ENCODE results near the gene PTRHD1.

PTRHD1 gene

DNA sequence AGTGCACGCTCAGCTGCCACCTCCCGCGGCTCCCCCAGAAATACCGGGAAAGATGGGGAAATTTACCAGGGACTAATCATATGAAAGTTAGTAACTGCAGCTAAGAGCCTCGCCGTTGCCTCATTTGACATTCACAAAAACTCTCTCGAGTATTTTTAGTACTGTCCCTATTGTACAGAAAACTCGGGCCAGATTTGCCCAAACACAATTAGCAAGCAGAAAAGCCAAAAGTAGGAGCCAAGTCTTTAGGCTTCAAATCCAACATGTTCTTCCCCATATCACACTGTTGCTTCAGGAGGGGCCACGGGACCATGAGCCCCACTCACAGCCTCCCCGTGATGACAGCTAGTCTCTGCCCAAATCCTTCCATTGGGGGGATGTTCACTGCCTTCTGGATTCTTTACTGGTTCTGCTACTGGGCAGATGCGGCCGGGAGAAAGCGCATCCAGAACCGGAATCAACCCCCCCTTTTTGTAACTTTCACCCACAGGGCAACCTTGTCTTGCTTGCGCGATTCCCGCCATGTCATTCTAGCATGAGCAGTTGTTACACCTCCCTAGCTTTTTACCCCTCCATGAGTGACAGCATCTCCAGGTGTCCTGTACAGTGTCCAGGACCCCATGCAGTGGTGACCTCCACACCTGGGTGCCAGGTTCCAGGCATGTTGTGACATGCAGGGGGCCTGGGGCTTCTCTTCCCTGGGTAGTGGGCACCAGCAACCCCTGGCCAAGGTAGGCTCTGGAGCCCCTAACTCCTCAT, 35.2 kb upstream of the PTRHD1 start:
- DNase-seq: no peak

DNA sequence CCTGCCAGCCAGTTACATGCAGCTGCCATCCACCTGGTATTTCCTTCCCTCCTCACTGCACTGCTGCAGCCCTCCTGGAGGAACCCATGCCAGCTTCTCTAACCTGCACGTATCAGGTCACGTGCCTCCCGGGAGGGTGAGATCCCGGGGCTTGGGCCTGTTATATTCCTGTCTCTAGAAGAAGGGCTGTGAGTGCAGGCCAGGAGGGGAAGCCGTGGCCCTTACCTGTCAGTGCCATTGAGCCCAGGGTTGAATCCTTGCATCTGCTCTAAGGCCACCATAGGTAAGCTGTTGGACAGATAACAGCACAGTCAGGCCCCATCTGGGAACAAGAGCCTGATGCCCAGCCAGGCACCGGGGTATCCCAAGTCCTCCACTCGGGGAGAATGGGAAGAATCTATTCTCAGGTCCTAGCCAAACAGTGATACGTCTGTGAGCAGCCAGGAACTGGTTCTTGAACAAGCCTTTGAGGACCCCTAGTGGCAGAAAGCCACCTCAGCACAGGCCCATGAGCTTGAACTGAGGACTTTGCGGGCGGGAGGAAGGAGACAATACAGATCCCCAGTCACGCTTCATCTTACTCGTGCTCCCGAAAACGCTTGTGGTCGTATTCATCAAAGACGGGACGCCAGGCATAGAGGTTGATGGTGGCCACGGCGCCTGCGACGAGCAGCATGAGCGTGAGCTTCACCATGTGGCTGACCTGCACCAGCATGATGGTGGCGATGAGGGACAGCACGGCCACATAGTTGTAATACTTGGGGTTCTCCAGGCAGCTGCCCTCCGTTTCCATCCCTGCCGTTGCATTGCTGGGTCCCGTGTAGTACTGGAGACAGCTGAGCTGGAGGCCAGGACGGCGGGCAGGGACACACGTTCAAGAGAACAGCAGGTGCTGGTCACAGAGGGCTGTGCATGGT, 34.4 kb upstream of the PTRHD1 start:
- DNase-seq: peak; percentile 51

DNA sequence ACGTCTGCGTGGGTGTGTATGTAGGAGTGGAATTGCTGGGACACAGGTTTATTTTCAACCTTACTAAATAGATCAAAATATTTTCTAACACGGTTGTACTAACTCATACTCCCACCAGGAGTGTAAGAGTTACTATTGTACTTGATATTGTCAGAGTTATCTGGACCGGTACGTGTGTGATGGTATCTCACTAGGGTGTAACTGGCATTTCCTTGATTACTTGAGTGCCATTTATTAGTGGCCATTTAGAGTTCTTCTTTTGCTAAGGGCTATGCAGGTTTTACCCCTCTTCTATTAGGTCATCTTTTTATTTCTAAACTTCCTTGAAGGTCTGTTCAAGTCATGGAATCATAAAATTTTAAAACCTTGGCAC, 33.6 kb upstream of the PTRHD1 start:
- no peak for DNase-seq

DNA sequence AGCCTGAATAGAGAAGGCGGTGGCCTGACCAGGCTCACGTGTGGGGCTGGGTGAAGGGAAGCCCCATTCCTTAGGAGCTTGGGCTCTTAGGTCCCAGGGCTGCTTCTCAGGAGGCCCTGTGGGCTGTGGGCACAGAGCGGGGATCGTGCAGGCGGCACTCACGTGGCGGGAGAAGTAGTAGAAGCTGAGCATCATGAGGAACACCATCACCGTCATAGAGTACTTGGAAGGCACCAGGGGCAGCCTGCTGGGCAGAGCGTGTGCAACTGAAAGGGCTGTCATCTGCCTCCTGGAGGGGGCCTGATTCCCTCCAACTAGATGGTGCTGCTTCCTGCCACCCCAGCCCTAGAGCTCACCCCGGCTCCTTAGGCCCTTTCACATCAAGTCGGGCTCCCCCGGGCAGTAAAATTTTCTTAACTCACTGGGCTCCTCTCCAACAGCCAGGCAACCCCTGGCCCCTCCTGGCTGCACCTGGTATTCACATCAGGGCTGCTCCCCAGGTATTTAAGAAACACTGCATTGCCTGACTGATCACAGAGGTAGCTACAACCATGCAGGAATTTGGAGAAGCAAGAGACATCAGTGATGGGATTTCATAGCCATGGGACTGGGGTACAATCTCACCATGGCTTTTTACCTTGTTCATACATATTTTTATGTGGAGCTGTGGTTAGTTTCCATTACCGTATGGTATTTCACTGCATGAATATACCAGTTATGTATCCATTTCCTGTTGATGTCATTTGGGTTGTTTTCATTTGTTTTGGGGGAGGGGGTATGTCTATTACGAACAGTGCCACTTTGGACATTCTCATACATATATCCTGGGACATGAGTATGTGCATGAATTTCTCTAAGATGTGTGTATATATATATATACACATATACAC, 32.9 kb upstream of the PTRHD1 start:
- DNase-seq: no peak

DNA sequence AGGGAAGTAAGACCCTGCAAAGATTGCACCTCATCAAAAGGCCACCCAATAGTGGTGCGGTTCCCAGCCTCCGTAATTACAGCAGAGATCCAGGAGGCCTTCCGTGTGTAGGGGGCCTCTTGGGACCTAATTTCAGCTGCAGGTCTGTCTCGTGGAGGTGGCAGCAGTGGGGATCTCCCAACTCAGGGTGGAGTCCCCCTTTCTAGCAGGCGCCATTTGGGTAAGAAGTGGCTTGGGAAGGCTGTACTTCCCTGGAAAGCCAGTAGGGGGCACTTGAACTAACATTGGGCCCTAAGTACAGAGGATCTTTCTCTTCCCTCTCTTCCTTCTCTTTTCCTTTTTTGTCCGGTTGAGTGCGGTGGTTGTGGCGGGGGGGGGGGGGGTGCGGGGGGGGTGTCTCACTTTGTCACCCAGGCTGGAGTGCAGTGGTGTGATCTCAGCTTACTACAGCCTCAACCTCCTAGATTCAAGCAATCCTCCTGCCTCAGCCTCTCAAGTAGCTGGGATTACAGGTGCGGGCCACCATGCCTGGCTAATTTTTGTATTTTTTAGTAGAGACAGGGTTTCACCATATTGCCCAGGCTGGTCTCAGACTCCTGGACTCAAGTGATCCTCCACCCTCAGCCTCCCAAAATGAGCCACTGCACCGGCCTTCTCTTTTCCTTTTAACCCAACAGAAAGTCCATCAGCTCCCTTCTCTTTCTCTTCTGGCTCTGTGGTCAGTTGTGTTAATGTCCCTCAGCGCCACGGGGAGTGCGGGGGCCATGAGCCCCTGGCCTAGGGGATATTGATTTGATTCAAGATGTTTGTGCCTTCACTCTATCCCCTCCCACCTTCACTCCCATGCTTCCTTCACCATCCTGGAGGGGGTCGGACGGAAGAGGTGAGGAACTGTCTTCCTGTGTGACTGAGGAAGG, 32.0 kb upstream of the PTRHD1 start:
- DNase-seq: no peak

DNA sequence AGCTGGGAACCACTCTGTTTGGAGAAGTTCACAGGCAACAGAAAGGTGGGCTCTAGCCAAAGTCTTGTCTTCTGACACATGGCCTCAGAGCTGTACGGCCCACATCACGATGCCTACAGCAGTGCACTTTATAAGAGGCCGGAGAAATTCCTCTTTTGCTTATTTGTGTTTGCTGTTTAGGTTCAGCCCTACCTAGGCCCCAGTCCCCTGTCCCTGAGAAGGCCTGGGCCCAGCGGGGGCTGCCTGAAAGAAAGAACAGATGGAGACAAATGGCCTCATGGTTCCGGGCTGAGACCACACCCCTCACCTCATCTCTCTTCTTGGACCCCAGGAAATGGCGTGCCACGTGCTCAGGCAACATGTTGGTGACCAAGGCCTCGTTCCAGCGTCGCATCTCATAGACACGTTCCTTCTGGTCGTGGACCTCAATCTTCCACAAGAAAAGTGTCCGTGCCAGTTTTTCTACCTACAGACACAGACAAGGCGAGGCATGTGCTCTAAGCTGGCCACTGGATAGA, 30.9 kb upstream of the PTRHD1 start:
- DNase-seq: no peak

DNA sequence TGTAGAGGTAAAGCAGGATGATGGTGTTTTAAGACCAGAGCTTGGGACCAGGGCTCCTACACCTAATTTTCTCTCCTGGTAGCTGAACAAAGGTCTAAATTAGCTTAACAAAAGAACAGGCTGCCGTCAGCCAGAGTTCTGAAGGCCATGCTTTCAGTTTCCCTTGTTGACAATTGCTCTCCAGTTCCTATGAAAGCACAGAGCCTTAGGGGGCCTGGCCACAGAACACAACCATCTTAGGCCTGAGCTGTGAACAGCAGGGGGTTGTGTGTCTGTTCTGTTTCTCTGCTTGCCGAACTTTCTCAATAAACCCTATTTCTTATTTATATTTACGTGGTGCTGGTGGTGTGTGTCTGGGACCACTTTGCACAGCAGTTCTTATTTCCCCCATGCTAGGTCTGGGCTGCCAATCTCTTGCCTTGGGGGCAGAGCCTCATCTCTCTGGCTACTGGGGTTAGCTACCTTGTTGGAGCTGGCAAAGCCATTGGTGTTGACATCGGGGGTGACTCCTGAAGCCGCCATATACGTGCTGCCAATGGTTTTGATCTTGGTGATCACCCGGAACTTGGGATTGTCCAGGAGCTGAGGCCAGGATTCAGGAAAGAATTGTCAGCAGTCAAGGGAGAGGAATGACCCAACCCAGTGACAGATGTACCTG, 29.0 kb upstream of the PTRHD1 start:
- no peak for DNase-seq

DNA sequence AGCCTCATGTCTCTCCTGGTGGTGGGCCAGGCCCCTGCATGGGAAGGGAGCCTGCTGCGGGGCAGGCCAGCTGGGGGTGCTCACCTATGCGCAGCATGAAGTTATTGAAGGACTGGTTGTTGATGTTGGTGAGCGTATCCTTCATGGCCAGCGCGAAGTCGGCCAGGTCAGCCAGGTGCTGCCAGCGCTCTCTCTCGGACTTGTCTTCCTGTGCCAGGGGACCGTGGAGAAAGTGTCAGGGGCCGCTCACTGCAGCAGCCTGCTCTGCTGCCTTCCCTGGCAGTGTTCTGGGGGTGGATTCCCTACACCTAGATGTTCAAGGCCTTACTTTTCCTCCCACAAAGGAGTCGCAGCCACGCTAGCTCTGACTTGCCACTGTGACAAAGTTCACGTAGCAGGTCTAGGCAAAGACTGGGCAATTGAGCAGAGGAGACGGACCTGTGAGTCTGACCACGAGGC, 28.3 kb upstream of the PTRHD1 start:
- no peak for DNase-seq

DNA sequence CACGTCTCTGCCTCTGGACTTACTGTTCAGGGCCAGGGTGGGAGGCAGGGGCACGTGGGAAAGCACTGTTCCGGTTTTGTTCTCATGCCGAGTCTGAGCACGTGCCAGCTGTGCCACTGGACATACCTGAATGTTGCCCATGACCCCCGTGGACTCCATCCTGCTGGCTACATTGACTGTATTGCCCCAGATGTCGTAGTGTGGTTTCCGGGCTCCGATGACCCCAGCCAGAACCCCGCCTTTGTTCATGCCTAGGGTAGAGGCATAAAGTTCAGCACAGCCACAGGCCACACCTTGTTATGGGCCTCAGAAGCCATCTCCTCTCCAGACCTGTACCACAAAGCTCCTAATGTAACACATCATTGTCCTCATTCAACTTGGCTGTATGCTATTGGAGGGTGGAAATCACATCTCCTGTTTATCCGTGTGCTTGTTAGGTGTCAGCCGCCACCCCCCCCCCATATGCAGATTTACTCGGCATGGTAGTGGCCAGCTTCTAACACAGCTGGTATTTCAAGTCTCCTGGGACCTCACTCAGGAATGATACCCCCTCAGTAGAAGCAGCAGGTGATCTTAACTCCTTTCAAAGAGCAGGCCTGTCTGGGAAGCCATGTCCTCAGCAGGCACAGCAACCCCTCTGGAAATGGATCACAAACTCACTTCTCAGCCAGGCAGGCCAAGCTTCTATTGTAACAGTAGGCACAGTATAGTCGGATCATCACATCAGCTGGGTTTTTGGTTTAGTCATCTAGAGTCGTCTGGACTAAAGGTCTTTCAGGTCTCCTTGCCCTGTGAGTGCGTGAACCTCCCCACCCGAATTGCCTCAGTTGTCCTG, 27.6 kb upstream of the PTRHD1 start:
- no peak for DNase-seq

DNA sequence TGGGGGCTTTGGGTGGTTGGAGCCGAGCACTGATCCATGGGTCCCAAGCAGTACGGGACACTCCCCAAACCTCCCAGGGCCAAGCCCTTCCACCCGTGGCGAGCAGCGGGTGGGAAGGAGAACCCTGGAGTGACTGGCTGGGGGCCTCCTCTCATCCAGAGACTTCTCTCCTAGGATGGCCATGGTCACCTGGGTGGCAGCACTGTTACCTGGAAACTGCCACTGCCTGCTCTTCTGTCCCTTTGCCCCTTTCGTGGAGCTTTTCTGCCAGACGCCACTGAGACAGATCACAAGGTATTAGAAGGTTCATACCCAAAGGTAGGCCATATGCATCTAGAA, 27.0 kb upstream of the PTRHD1 start:
- no peak for DNase-seq

DNA sequence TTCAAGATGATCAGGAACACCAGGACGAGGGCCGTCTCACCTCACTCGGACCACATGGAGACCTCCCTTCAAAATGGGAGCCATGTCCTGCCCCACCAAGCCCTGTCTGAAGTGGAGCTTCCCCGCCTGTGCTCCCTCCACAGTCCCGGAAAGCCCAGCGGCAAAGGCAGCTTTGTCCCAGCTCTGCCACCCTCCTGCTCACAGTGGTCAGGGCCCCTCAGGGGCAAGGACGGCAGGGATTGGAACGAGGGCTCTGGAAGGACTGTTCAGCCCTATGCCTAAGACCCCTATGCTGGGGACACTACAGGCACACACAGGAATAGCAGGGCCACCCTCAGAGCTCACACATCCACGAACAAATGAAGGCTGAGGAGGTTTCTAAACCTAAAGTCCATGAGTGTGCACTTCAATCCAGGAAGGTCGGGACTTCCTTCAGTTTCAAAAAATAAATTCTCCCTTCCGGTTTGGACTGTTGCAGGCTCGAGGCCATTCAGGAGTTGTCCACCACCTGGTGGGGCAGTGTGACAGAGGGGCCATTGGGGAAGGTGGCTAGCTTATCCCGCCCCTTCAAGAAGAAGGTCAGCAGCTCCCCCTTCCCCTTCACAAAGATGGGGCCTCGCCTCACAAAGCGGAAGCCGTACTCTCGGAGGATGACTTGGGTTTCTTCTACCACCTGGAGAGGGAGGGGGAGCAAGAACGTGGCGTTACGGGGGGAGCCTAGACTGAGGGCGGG, 26.4 kb upstream of the PTRHD1 start:
- DNase-seq: no peak

DNA sequence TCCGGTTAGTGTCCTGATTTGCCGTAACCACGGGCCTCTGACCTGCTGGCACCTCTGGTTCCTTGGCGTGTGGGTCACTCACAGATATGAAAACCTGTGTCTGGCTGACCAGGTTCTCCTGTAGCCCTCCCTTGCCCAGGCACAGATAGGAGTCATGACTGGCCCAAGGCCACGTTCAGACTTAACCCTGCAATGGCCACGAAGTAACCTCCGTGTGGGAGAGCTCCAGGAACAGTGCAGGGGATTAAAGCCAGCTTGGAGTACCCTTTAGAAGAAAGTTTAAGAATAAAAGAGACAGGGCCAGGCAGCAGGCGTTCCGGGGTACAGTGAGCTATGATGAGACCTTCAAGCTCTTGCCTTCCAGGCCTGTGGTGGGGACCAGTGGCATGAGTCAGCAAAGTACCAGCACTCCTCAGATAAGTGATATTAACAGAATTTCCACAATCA, 25.6 kb upstream of the PTRHD1 start:
- no peak for DNase-seq

DNA sequence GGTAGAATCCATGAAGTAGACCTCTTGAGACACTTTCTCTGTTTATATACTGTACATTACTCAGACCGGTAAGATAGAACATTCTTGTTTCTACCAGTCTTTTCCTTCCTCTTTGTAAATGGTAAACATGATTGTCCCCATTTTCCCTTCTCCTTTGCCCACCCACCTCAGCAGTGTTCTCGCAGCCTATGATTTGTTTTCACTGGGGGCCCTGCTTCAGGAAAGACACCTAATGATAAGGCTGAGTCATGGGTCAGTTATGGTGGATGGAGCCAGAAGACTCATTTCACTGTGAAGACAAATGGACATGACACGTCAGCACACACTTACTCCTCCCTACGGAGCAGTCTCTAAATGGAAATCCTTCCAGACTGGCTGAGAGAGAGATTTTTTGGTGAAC, 23.7 kb upstream of the PTRHD1 start:
- no peak for DNase-seq

DNA sequence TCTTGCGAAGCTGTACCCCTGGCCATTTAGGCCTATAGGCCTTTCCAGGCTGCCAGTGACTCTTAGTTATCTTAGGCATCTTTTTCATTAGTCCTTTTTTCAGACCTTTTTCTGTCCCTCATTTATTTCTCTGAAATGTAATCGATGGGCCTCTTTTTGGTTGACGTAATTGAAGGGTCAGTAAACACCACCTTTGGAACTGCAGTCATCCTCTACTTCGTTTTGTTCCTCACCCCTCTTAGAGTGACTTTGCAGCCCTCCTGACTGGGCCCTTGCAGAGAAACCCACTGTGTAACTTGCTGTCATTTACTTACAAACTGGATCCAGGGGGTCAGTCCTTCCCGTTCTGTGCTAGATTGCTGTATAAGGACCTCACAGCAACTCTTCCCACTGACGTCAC, 23.2 kb upstream of the PTRHD1 start:
- DNase-seq: no peak

DNA sequence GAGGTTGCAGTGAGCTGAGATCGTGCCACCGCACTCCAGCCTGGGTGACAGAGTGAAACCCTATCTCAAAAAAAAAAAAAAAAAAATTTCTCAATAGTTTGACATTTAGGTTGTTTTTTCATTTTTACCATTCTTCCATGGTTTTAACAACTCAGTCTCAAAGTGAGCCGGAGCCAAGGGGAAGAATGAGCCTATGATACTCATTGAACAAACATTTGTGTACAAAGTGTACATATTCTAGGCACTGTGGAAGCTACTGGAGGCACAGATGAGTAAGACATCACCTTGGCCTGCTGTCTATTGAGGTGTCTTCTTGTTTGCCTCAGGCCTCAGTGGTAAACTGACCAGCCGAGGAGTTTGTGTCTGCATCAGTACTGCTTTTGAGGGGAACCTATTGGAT, 22.0 kb upstream of the PTRHD1 start:
- DNase-seq: no peak

DNA sequence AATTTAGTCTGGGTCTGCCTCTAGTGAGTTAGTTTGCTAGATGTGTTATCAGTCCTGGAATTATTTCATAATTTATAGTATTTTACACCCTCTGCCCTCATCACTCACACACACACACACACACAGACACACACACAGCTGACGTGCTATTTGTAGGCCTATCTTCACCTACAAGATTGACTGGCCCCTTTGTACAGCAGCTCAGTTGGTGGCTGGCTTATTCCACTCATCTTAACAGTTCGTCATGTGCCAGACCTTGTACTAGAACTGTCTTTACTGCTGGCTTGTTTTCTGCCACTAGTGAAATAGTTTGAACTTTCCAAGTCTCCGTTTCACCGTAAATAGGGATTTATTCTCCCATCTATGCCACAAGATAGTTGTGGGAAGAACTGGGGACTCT, 21.3 kb upstream of the PTRHD1 start:
- DNase-seq: no peak

DNA sequence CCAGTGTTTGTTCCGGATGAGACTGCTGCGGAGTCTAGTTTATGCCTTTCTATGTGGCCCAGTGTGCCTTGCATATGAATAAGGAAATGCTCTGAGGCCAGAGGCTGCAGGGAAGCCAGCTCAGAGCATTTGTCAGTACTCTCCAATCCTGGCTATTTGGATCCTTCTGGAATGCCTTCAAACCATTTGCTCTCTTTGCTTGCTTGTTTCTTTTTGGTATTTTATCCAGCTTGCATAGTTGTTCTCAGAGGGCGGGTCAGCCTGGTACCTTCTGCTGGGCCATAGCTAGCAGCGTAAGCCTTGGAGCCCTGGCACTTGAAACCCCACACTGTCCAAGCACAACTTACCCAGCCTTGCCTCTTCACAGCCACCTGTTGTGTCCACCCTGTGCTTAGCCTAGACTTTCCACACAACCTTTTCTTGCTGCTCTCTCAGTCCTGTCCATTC, 20.5 kb upstream of the PTRHD1 start:
- no peak for DNase-seq

DNA sequence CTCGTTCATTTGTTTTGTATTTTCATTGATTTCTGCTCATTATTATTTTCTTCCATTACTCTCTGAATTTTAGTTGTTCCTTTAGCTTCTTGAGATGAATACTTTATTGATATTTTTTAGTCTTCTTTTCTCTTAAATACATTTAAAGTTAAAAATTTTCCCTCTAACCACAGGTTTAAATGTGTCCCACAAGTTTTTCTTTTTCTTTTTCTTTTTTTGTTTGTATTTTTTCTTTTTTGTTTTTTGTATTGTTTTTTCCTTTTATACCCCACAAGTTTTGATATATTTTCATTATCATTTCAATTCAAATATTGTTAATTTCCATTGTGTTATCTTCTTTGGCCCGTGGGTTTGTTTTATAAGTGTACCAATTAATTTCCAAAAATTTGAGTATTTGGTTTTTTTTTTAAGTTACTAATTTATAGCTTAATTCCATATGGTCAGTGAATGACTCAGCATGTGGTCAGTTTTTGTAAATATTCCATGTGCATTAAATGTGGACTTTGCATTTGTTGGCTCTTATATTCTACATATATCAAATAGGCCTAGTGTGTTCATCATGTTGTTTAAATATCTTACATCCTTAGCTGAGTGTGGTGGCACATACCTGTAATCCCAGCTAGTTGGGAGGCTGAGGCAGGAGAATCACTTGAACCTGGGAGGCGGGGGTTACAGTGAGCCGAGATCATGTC, 16.3 kb upstream of the PTRHD1 start:
- no peak for DNase-seq

DNA sequence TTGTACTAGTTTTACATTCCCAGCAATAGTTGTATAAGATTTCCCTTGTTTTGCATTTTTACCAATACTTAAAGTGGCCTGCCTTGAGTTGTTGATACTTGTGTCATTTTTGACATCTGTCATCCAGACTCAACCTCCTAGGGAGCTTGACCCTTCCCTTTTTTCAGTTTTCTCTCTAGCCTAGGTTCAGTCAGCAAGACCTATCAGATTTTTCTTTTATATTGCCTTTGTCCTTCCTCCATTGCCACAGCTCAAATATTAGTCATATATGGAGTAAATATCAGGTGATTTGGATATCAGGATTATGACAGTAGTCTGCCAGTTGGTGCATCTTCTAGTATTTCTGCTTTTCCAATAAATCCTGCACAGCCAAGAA, 13.5 kb upstream of the PTRHD1 start:
- no peak for DNase-seq
